ENCODE data around the gene ZNF511.

GRCh38 chr10:133309720-133310398, 1.1 kb downstream of the ZNF511 start:
- TF ChIP-seq CEBPB (IDR thresholded peaks at IDR 0.05; ENCODE audit: low read depth) (no peak), CTCF (IDR thresholded peaks at IDR 0.05 in 2 of 3, conservative IDR thresholded peaks at IDR 0.05 in 1 of 3; ENCODE audit: borderline replicate concordance in 1 of 3, insufficient read depth in 1 of 3, low read depth in 2 of 3, low read length in 2 of 3) (no peak), EZH2 (IDR thresholded peaks at IDR 0.05) (no peak), TCF7L2 (IDR thresholded peaks at IDR 0.05; ENCODE audit: borderline replicate concordance, extremely low read depth, insufficient read depth, insufficient read length) (no peak), YY1 (IDR thresholded peaks at IDR 0.05; ENCODE audit: extremely low read depth, insufficient replicate concordance, low read depth, low read length) (no peak), POLR2AphosphoS5 (IDR thresholded peaks at IDR 0.05; ENCODE audit: low read depth, low read length) (no peak), SRF (IDR thresholded peaks at IDR 0.05; ENCODE audit: low read depth) (no peak), ATF3 (IDR thresholded peaks at IDR 0.05) (no peak), POLR2A (IDR thresholded peaks at IDR 0.05; ENCODE audit: borderline replicate concordance, extremely low read depth, insufficient read depth, insufficient read length) (no peak), MAX (IDR thresholded peaks at IDR 0.05) (no peak), SIN3A (IDR thresholded peaks at IDR 0.05; ENCODE audit: low read depth) (no peak)

All from HCT116 (cell line).